Dendritic cell treated with granulocyte-macrophage colony-stimulating factor and Interleukin-4, amounts not matched to agents 40 ng/mL and 50 ng/mL, for 4 days (primary cell): ENCODE results near the gene ARHGEF16.

Experiments
- H3K27ac Mint-ChIP-seq: one replicate; pipeline ENCODE4 v1.8.0; 2022; ENCODE audit warnings: mild to moderate bottlenecking, mixed read lengths
- H3K27me3 Mint-ChIP-seq: one replicate; pipeline ENCODE4 v1.8.0; 2022; ENCODE audit warnings: mild to moderate bottlenecking, mixed read lengths
- H3K36me3 Mint-ChIP-seq: one replicate; pipeline ENCODE4 v1.8.0; 2022; ENCODE audit warnings: low read depth, mixed read lengths
- H3K4me1 Mint-ChIP-seq: one replicate; pipeline ENCODE4 v1.8.0; 2022; ENCODE audit warnings: low read depth, mixed read lengths
- H3K4me3 Mint-ChIP-seq: one replicate; pipeline ENCODE4 v1.8.0; 2022; ENCODE audit warnings: mild to moderate bottlenecking, moderate library complexity, mixed read lengths
- H3K9me3 Mint-ChIP-seq: one replicate; pipeline ENCODE4 v1.8.0; 2022; ENCODE audit warnings: mixed read lengths
- intact Hi-C: fragments of 100-400 bp; cut with micrococcal nuclease; formaldehyde crosslinking; loops from one replicate; pipeline ENCODE4 v1.15.0; 2022

The ARHGEF16 gene

GRCh38 chr1:3453891-3454810 is at the start of gene ARHGEF16:
Gene ARHGEF16, plus strand, starts transcription at chr1:3454665. Its CDS starts 8,420 bp downstream, at chr1:3463085.
- Mint-ChIP-seq H3K36me3 (no peaks in the 10 kb centered on the region), H3K27ac (no peak within 1 kb of the TSS), H3K9me3 (no peaks in the 10 kb centered on the region), H3K4me1 (peaks cover 9% of the 10 kb centered on the region), H3K4me3 (peak within 1 kb of the TSS; percentile 58), H3K27me3 (peaks cover 64% of the 10 kb centered on the region)
- intact Hi-C loops: loop anchor here (2.0 kb wide), 1 partner anchor 31 kb away; no protein-coding TSS in a partner anchor

- Mint-ChIP-seq H3K4me3 (no peak overlapping the region), H3K27ac (no peak overlapping the region)
- intact Hi-C loops: no loop called here
Measured at GRCh38 chr1:3404801-3405200, 49.7 kb upstream of the ARHGEF16 start.

GRCh38 chr1:3405491-3405890 is 49.0 kb upstream of the ARHGEF16 start:
- Mint-ChIP-seq H3K36me3 (no peaks in the 10 kb centered on the region), H3K4me3 (no peak overlapping the region), H3K27me3 (no peaks in the 10 kb centered on the region), H3K27ac (no peak overlapping the region), H3K9me3 (no peaks in the 10 kb centered on the region), H3K4me1 (no peaks in the 10 kb centered on the region)
- intact Hi-C loops: no loop called here

More at GRCh38 chr1:3404801-3405200, 49.7 kb upstream of the ARHGEF16 start:
- no peaks in the 10 kb centered on the region for H3K4me1 Mint-ChIP-seq
- no peaks in the 10 kb centered on the region for H3K27me3 Mint-ChIP-seq
- no peaks in the 10 kb centered on the region for H3K36me3 Mint-ChIP-seq
- H3K9me3 Mint-ChIP-seq: no peaks in the 10 kb centered on the region

DNA sequence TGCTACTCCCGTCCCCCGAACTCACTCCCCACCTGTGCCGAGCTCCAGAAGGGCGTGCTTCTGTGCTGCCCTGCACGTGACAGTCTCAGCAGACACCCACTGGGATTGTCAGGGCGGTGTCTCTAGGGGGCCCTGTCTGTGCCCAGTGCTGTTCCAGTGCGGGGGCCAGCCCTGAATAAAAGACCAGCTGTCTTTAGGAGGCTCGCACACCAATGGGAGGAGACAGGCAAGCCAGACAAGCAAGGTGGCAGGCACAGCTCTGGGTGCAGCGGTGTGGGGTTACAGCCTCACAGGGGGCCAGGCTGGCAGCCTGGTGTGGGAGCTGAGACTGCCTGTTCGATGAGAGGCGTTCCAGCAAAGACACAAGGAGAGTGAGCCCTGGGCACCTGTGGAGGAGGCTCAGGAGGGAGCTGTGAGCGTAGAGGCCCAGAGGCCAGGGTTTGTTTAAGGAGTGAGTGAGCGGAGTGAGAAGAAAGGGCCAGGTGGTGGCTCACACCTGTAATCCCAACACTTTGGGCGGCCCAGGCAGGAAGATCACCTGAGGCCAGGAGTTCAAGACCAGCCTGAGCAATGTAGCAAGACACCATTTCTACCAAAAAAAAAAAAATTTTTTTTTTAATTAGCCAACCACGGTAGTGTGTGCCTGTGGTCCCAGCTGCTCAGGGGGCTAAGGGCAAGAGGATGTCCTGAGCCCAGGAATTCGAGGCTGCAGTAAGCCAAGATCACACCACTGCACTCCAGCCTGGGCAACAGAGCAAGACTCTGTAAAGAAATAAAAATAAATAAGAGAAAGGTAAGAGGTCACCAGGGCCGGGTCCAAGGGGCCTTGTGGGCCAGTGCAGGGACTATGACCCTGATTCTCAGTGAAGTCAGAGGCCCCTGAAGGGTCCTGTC is 48.2 kb upstream of the ARHGEF16 start:
- Mint-ChIP-seq H3K4me1 (no peaks in the 10 kb centered on the region), H3K27me3 (no peaks in the 10 kb centered on the region), H3K4me3 (no peak overlapping the region), H3K36me3 (no peaks in the 10 kb centered on the region), H3K9me3 (no peaks in the 10 kb centered on the region), H3K27ac (no peak overlapping the region)
- intact Hi-C loops: no loop called here

- no peak overlapping the region for H3K27ac Mint-ChIP-seq
- H3K4me3 Mint-ChIP-seq: no peak overlapping the region
- no peaks in the 10 kb centered on the region for H3K36me3 Mint-ChIP-seq
- intact Hi-C loops: no loop called here
- H3K4me1 Mint-ChIP-seq: no peaks in the 10 kb centered on the region
- no peaks in the 10 kb centered on the region for H3K9me3 Mint-ChIP-seq
- no peaks in the 10 kb centered on the region for H3K27me3 Mint-ChIP-seq
Measured at GRCh38 chr1:3407021-3407420, 47.4 kb upstream of the ARHGEF16 start.

DNA sequence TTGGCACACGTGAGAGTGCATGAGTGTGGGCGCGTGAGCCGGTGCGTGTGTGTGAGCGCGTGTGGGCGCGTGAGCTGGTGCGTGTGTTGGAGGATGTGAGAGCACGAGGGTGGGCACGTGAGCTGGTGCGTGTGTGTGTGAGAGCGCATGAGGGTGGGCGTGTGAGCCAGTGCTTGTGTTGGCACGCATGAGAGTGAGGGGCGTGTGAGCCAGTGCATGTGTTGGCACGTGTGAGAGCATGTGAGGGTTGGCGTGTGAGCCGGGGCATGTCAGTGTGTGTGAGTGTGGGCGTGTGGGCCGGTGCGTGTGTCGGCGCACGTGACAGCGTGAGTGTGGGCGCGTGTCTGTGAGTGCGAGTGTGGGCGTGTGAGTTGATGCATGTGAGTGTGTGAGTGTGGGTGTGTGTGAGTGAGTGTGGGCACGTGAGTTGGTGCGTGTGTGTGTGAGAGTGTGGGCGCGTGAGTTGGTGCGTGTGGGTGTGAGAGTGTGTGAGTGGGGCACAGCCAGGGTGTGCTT is 45.7 kb upstream of the ARHGEF16 start:
- H3K4me1 Mint-ChIP-seq: no peaks in the 10 kb centered on the region
- H3K4me3 Mint-ChIP-seq: no peak overlapping the region

GRCh38 chr1:3409366-3410141 is 44.9 kb upstream of the ARHGEF16 start:
- intact Hi-C loops: no loop called here
- Mint-ChIP-seq H3K4me1 (no peaks in the 10 kb centered on the region), H3K27ac (no peak overlapping the region), H3K4me3 (no peak overlapping the region), H3K27me3 (no peaks in the 10 kb centered on the region), H3K9me3 (no peaks in the 10 kb centered on the region), H3K36me3 (no peaks in the 10 kb centered on the region)

More for the DNA sequence above, 45.7 kb upstream of the ARHGEF16 start:
- Mint-ChIP-seq H3K27ac (no peak overlapping the region), H3K36me3 (no peaks in the 10 kb centered on the region), H3K27me3 (no peaks in the 10 kb centered on the region), H3K9me3 (no peaks in the 10 kb centered on the region)
- intact Hi-C loops: no loop called here

GRCh38 chr1:3410142-3410925 is 44.1 kb upstream of the ARHGEF16 start:
- intact Hi-C loops: no loop called here
- H3K9me3 Mint-ChIP-seq: no peaks in the 10 kb centered on the region
- H3K36me3 Mint-ChIP-seq: no peaks in the 10 kb centered on the region
- H3K4me1 Mint-ChIP-seq: no peaks in the 10 kb centered on the region
- H3K27ac Mint-ChIP-seq: no peak overlapping the region
- no peak overlapping the region for H3K4me3 Mint-ChIP-seq
- no peaks in the 10 kb centered on the region for H3K27me3 Mint-ChIP-seq

DNA sequence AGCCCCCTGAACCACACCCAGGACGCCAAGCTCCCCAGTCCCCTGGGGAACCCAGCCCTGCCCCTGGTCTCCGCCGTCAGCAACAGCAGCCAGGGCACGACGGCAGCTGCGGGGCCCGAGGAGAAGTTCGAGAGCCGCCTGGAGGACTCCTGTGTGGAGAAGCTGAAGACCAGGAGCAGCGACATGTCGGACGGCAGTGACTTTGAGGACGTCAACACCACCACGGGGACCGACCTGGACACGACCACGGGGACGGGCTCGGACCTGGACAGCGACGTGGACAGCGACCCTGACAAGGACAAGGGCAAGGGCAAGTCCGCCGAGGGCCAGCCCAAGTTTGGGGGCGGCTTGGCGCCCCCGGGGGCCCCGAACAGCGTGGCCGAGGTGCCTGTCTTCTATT is 42.7 kb upstream of the ARHGEF16 start:
- H3K4me1 Mint-ChIP-seq: no peaks in the 10 kb centered on the region
- no peaks in the 10 kb centered on the region for H3K36me3 Mint-ChIP-seq
- no peak overlapping the region for H3K27ac Mint-ChIP-seq
- intact Hi-C loops: no loop called here
- H3K27me3 Mint-ChIP-seq: no peaks in the 10 kb centered on the region
- H3K4me3 Mint-ChIP-seq: no peak overlapping the region
- no peaks in the 10 kb centered on the region for H3K9me3 Mint-ChIP-seq

DNA sequence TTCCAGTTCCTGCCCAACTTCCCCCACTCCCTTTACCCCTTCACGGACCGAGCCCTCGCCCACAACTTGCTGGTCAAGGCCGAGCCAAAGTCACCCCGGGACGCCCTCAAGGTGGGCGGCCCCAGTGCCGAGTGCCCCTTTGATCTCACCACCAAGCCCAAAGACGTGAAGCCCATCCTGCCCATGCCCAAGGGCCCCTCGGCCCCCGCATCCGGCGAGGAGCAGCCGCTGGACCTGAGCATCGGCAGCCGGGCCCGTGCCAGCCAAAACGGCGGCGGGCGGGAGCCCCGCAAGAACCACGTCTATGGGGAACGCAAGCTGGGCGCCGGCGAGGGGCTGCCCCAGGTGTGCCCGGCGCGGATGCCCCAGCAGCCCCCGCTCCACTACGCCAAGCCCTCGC is 42.1 kb upstream of the ARHGEF16 start:
- Mint-ChIP-seq H3K4me1 (no peaks in the 10 kb centered on the region), H3K36me3 (no peaks in the 10 kb centered on the region), H3K27me3 (no peaks in the 10 kb centered on the region), H3K27ac (no peak overlapping the region), H3K4me3 (no peak overlapping the region), H3K9me3 (no peaks in the 10 kb centered on the region)
- intact Hi-C loops: no loop called here

- Mint-ChIP-seq H3K4me3 (no peak overlapping the region), H3K9me3 (no peaks in the 10 kb centered on the region), H3K27ac (no peak overlapping the region), H3K27me3 (no peaks in the 10 kb centered on the region), H3K36me3 (no peaks in the 10 kb centered on the region), H3K4me1 (no peaks in the 10 kb centered on the region)
- intact Hi-C loops: no loop called here
Measured at GRCh38 chr1:3413975-3414710, 40.3 kb upstream of the ARHGEF16 start.

DNA sequence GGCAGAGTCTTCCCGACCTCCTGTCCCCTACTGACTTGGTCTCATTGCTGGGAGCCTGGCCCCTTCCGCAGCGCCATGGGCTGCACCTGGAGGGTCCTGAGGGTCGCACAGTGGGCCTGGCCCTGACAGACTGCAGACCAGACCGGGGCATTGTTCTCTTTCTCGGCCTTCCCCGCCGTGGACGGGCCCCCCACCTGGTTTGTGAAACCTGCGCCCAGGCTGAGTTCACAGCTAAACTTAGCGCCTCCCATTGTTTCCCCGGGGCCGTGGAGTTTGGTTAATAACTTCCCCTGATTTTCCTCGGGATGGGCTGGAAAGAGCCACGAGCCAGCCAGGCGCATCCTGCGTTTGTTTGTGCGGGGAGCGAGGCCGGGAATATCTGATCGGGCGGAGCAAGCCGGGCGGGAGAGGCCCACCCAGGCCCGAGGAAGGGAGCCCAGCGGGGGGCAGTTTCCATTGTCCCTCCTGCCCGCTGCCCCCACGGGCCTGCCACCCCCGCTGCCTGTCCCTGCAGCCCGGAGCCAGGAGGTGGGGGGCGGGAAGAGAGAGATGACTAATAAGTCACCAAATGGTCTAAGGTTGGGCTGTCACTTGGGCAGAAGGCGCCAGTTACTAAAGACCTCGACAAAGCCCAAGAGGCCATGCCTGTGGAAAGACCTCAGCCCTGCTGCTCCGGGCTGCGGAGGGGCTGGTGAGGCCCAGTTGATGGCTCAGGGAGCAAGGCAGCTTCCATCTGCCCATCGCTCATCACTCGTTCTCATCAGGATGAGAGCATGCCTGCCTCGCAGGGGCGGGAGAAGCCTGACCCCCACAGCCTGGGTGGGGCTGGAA is 39.0 kb upstream of the ARHGEF16 start:
- no peaks in the 10 kb centered on the region for H3K9me3 Mint-ChIP-seq
- intact Hi-C loops: no loop called here

More for the DNA sequence above, 39.0 kb upstream of the ARHGEF16 start:
- Mint-ChIP-seq H3K27me3 (no peaks in the 10 kb centered on the region), H3K36me3 (no peaks in the 10 kb centered on the region), H3K4me1 (no peaks in the 10 kb centered on the region), H3K27ac (no peak overlapping the region), H3K4me3 (no peak overlapping the region)
